ENCODE data around the gene GALR2.

DNA sequence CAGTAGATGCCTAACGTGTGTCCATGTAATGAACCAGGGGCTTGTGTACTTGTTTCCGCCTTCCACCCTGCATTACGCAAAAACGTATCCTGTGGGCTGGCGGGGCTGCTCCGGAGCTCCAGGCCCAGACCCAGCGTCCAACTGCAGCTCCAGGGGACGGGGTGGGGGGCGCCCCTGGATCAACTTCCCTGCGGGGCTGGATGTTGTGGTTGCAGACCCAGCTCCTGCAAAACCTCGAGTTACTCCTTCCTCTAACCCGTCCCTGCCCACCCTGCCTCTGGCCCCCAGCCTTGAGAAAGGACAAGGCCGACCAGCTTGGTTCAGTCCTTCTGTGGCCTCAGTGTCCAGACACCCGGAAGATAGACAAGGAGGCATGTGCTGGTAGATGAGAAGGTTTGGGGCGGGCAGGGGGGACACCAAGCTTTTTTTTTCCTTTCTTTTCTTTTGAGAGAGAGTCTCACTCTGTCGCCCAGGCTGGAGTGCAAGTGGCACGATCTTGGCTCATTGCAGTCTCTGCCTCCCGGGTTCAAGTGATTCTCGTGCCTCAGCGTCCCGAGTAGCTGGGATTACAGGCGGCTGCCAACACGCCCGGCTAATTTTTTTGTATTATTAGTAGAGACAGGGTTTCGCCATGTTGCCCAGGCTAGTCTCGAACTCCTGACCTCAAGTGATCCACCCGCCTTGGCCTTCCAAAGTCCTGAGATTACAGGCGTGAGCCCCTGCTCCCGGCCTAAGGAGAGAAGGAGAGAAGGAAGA, 29.7 kb downstream of the GALR2 start:
- TF ChIP-seq, protein P1, sequence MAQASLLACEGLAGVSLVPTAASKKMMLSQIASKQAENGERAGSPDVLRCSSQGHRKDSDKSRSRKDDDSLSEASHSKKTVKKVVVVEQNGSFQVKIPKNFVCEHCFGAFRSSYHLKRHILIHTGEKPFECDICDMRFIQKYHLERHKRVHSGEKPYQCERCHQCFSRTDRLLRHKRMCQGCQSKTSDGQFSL (CRISPR knock-in tag; IDR thresholded peaks at IDR 0.05) = no peak
- TF ChIP-seq, protein P1 (tag; IDR thresholded peaks at IDR 0.05) = no peak
- TF ChIP-seq CBX2 (IDR thresholded peaks at IDR 0.05; ENCODE audit: insufficient read depth, low read length, poor library complexity, severe bottlenecking) (no peak), RBM22 (IDR thresholded peaks at IDR 0.05; ENCODE audit: low read depth, low read length, poor library complexity, severe bottlenecking) (no peak), ZC3H11A (IDR thresholded peaks at IDR 0.05; ENCODE audit: low read depth, low read length) (no peak), RHOXF2B (CRISPR knock-in tag; conservative IDR thresholded peaks at IDR 0.05) (no peak), FOXK2 (conservative IDR thresholded peaks at IDR 0.05 in 1 of 2, IDR thresholded peaks at IDR 0.05 in 1 of 2; ENCODE audit: low read depth in 2 of 2) (no peak), ZNF217 (CRISPR knock-in tag; IDR thresholded peaks at IDR 0.05) (no peak), SP1 (CRISPR knock-in tag; IDR thresholded peaks at IDR 0.05) (no peak), YBX1 (IDR thresholded peaks at IDR 0.05) (no peak), SIN3A (IDR thresholded peaks at IDR 0.05; ENCODE audit: borderline replicate concordance in 2 of 2, control insufficient read depth in 1 of 2, low read depth in 2 of 2, low read length in 2 of 2) (no peak)
- TF ChIP-seq, protein P2, sequence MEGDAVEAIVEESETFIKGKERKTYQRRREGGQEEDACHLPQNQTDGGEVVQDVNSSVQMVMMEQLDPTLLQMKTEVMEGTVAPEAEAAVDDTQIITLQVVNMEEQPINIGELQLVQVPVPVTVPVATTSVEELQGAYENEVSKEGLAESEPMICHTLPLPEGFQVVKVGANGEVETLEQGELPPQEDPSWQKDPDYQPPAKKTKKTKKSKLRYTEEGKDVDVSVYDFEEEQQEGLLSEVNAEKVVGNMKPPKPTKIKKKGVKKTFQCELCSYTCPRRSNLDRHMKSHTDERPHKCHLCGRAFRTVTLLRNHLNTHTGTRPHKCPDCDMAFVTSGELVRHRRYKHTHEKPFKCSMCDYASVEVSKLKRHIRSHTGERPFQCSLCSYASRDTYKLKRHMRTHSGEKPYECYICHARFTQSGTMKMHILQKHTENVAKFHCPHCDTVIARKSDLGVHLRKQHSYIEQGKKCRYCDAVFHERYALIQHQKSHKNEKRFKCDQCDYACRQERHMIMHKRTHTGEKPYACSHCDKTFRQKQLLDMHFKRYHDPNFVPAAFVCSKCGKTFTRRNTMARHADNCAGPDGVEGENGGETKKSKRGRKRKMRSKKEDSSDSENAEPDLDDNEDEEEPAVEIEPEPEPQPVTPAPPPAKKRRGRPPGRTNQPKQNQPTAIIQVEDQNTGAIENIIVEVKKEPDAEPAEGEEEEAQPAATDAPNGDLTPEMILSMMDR (IDR thresholded peaks at IDR 0.05 in 2 of 3, conservative IDR thresholded peaks at IDR 0.05 in 1 of 3; ENCODE audit: insufficient read depth in 2 of 3, low read depth in 1 of 3, low read length in 3 of 3) = no peak
- TF ChIP-seq, protein P3, sequence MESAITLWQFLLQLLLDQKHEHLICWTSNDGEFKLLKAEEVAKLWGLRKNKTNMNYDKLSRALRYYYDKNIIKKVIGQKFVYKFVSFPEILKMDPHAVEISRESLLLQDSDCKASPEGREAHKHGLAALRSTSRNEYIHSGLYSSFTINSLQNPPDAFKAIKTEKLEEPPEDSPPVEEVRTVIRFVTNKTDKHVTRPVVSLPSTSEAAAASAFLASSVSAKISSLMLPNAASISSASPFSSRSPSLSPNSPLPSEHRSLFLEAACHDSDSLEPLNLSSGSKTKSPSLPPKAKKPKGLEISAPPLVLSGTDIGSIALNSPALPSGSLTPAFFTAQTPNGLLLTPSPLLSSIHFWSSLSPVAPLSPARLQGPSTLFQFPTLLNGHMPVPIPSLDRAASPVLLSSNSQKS (CRISPR knock-in tag; IDR thresholded peaks at IDR 0.05) = no peak

Data from K562 (cell line).